NCI-H2107 (cell line): ENCODE measurements around the gene SNF8.
"Not testable (repeated sequence)": the region's sequence is repeated elsewhere in the genome, so short reads cannot be mapped to it uniquely, and the experiment has no call there.

Experiments used
- DNase-seq: peaks from one replicate; lab custom pipeline; 2025; lab: John Stamatoyannopoulos, UW

Gene SNF8, protein sequence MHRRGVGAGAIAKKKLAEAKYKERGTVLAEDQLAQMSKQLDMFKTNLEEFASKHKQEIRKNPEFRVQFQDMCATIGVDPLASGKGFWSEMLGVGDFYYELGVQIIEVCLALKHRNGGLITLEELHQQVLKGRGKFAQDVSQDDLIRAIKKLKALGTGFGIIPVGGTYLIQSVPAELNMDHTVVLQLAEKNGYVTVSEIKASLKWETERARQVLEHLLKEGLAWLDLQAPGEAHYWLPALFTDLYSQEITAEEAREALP

DNA sequence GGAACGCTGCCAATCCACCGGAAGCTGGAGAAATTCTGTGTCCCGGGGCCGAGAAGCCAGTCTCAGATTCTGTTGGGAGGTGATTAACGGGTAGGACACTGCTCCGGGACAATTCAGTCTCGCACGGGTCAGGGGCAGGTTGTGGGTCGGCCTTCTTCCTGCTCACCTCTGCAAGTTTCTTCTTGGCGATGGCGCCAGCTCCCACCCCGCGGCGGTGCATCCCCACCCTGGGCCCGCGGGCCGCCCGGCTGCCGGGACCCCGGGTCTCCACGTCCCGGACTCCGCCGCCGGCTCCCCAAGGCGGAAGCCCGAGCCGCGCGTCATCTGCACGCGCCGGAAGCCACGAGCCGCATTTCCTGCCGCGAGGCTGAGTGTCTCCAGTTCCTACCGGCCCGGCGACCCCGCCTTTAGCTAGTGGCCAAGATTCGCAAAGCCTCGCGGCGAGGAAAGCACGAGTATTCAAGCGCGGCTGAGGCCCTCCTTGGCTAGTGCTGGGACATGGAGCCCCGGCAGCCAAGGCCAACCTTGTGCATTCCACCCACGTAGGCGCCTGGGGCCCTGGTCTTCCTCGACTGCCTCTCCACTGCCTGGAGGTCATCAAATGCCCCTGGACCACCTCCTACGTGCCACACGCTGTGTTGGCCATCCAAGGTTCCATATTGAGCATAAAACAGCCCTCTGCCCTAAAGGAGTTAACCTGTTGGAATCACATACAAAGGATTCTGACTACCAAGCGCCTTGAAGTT is at the start of gene SNF8:
Gene SNF8 (minus strand): TSS at position 328 of the 746 bp plus-strand sequence. CDS start 108 bp downstream, at position 220.
- peak; percentile 69 for DNase-seq

DNA sequence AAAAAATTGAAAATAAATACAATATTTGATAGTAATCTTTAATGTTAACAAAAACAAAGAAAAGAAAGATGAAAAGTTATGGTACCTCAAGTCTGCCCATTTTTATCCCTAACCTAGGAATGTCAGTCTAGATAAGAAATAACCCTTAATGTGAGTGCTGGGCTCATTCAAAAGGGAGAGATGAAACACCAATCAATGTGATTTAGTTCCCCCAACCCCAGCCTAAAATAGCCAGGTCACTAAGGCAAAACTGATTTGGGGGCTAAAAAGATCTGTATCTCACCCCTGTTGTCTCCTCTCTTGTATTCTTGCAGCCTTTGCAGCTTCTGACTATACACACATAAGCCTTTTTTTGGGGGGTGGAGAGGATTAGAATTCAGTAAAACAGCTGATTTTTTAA is 49.3 kb upstream of the SNF8 start:
- no peak for DNase-seq

- DNase-seq: no peak
Observed at GRCh38 chr17:48993305-48993704, 48.7 kb upstream of the SNF8 start.

DNA sequence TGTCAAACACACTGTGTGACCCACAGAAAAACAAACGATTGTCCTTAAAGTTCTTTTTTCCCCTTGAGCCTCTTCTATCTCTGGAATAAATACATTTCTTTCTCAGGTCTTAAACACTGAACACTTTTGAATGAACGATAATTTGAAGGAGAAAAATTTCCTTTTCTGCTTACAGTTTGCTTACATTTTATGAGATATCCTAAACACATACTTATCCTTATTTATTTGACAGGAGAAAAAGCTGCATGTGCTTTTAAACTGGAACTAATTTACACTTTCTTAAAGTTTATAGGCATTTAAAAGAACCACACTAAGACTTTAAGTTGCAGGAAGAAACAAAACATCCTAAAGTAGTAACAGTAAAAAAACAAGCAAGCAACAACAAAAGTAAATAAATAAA is 47.8 kb upstream of the SNF8 start:
- no peak for DNase-seq

DNA sequence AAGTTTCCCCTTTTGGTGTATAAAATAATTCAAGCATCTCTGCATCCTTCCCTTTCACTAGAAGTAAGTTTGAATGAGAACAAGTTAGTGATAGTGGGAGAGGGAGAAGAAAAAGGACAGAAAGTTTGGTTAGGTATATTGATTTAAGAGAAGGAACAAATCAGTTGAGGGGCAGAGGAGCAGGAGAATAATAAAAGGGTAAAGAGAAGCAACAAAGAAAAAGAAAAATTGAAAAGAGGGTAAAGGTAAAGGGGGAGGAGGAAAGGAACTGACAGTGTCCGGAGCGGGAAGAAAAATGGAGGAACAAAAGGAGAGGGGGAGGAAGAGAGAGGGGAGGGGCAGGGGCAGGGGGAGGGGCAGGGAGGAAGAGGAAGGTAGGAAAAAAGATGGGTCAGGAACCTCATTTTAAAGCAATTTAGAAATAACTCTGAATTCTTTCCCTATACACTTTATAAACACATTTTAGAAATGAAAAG is 46.3 kb upstream of the SNF8 start:
- no peak for DNase-seq

GRCh38 chr17:48989100-48989499 is 44.5 kb upstream of the SNF8 start:
- DNase-seq: no peak

- DNase-seq: no peak
Observed at GRCh38 chr17:48985436-48986245, 41.0 kb upstream of the SNF8 start.

DNA sequence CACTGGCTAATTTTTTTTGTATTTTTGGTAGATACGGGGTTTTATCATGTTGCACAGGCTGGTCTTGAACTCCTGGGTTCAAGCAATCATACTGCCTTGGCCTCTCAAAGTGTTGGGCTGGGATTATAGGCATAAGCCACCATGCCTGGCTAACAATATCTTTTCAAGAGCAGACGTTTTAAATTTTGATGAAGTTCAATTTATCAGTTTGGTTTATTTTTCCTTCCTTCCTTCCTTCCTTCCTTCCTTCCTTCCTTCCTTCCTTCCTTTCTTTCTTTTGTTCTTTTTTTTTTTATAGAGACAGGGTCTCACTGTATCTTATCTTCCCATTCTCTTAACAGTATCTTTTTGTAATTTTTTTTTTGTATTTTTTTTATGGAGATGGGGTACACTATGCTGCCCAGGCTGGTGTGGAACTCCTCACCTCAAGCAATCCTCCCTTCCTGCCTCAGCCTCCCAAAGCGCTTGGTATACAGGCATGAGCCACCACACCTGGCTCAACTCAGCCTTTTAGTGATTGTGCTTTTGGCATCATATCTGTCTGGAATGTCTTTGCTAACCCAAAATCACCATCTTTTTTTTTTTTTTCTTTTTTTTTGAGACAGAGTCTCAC is 37.4 kb upstream of the SNF8 start:
- no peak for DNase-seq

DNA sequence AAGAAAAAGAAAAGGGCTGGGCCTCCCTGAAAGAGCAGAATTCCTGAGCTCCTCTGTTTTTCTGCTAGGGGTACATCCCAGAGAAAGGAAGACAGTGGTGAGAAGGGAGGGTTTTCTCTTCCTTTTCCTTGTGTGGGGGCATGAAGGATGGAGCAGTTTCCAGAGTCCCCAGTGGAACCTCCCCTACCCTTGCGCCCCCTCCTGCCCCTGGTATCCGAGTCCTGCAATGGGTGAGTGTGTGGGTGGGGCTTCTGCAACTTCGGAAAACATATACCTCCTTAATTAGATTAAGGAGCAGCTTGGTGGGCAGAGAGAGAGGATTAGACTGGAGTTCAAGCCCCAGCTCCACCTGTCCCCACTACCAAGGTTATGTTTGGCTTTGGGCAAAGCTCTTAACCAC is 29.2 kb upstream of the SNF8 start:
- no peak for DNase-seq

- no peak for DNase-seq
Observed at GRCh38 chr17:48972749-48973097, 28.1 kb upstream of the SNF8 start.

DNA sequence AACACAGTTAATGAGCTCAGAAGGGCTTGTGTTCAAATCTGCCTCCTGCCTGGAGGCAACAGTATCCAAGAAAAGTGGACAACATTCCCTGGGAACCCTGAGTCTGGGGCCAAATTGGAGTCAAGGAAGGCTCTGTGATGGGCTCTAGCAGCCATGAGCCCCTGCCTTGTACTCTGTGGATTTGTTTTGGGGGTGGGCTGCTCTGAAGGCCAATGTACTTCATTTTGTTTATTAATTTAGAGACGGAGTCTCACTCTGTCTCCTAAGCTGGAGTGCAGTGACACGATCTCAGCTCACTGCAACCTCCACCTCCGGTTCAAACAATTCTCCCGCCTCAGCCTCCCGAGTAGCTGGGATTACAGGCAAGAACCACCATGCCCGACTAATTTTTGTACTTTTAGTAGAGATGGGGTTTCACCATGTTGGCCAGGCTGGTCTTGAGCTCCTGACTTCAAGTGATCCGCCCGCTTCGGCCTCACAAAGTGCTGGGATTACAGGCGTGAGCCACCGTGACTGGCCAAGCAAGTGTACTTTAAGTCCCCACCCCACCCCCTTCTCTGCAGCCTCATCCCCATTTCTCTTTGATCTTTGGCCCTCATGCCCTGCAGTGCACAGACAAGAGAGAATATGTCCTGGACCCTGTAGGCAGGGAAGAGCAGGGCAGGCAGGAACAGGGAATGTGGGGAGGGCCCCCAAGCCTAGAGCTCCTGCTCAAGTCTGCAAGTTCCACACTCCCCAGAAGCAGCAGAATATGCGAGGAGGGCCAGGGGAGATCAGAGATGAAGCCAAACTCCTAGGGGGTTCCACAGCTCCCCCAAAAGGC is 26.4 kb upstream of the SNF8 start:
- DNase-seq: no peak

- DNase-seq: no peak
Observed at GRCh38 chr17:48970224-48970623, 25.6 kb upstream of the SNF8 start.

DNA sequence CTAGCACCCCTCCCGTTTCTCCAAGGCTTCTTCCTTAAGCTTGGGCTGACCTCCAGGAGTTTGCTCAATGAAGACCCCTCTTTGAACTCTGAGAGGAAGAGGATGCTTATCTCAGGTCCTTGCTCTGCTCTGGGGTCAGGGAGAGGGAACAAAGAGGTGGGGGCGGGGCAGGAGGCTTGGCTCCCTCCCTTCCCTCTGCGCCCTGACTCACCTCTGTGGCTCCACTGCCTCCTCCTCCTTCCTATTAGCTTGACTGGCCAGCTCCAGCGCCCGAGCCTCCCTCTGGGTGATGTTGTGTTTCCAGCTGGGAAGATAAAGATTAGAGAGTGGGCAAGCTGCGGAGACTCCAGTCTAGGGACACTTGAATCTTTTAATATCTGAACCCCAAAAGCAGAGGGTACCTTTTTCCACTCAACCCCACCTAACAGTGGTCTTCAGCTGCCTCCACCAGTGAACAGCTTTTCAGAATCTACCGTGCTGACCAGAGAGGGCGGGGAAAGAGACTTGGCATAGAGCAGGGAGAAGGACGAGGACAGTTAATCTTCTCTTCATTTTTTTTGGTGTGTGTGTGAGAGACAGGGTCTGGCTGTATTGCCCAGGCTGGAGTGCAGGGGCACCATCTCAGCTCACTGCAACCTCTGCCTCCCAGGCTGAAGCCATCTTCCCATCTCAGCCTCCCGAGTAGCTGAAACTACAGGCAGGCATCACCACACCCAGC is 17.0 kb upstream of the SNF8 start:
- no peak for DNase-seq

DNA sequence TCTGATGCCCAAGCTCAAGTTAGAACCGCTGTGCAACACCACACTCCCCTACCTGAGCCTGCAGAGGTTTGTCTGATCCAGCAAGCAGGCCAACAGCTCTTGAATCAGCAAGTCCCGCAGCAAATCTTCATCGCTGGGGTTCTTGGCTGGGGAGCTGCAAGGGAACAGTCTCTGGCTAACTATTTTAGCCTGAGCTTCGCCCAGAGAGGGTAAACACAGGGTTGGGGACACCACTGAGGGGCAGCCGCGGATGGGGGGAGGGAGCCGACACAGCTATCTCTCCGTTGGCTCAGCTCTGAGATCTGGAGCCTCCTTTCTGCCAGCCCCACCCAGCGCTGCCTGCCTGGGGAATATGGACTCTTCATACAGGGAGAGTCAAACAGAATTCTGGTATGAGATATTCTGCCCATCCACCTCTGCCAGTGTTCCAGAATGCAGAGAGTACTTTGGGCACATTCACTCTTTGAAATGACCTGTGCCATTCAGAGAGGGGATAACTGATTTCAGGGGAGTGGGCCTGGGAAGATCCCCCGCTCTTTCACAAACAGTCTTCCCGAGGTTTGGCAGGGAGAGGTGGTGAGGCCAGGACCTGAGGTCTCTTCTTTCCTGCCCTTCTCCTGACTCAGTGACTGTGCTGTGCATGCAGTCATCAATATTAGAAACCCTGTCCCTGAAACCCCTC is 16.3 kb upstream of the SNF8 start:
- no peak for DNase-seq

- no peak for DNase-seq
Observed at GRCh38 chr17:48954300-48954755, 9.7 kb upstream of the SNF8 start.

GRCh38 chr17:48952904-48953303 is 8.3 kb upstream of the SNF8 start:
- DNase-seq: no peak

DNA sequence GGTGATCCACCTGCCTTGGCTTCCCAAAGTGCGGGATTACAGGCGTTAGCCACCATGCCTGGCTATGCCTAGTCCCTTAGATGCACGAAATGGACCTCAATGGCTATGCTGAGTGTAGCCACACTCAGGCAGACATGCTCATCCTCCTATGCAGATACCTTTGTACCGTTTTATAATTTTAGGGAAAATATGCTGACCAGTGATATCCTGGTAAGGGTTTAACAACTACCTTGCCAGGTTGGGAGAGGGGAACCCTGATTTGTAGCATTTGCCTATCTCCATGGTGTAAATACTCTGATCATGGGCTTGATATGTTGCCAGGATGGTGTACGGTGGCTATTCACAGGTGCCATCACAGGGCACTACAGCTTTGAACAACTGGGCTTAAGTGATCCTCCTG is 6.9 kb upstream of the SNF8 start:
- no peak for DNase-seq

GRCh38 chr17:48945261-48945651 is 614 bp upstream of the SNF8 start:
- not testable (repeated sequence) for DNase-seq

DNA sequence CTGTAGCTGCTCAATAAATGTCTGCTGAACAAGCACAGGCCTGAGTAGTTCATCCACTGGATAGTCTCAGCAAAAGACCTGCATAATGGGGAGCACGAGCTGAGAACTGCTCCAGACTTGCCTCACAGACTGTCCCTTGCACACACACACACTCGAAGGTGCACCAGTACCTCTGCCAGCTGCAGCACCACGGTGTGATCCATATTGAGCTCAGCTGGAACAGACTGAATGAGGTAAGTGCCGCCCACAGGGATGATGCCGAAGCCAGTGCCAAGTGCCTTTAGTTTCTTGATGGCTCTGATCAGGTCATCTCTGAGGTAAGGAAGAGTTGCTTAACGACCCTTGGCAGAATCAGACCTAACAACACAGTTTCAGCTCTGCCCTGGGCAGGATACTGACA is 11.6 kb downstream of the SNF8 start:
- DNase-seq: no peak

DNA sequence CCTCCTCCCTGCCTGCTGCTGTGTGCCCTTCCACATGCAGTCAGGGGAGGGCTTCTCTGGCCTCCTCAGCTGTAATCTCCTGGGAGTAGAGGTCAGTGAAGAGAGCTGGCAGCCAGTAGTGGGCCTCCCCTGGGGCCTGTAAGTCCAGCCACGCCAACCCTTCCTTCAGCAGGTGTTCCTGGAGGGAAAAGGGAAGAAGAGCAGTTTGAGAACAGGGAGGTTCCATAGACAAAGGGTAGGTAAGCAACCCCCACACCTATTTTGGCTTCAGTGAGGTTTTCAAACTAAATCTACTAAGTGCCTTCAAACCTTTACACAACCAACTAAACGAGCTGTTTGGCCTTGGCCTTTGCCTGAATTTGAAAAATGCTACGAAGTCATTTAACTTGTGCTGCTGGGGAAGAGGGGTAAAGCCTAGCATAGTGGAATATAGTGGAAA is 14.2 kb downstream of the SNF8 start:
- no peak for DNase-seq
